ENCODE results near the gene C1QA.

DNA sequence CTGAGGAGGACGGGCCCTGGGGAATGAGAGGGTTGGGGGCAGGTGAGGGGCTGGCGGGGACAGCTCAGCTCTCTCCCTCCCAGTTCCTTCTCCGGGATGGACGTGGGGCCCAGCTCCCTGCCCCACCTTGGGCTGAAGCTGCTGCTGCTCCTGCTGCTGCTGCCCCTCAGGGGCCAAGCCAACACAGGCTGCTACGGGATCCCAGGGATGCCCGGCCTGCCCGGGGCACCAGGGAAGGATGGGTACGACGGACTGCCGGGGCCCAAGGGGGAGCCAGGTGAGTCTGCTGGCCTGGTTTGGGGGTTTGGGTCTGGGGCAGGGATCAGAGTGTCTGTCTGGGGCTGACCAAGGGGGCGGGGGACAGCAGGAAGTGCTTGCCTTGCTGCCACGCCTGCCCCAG, 7.5 kb downstream of the C1QA start:
- TF ChIP-seq EZH2 (IDR thresholded peaks at IDR 0.05; ENCODE audit: borderline replicate concordance, low read length) = no peak
- TF ChIP-seq, protein P1, sequence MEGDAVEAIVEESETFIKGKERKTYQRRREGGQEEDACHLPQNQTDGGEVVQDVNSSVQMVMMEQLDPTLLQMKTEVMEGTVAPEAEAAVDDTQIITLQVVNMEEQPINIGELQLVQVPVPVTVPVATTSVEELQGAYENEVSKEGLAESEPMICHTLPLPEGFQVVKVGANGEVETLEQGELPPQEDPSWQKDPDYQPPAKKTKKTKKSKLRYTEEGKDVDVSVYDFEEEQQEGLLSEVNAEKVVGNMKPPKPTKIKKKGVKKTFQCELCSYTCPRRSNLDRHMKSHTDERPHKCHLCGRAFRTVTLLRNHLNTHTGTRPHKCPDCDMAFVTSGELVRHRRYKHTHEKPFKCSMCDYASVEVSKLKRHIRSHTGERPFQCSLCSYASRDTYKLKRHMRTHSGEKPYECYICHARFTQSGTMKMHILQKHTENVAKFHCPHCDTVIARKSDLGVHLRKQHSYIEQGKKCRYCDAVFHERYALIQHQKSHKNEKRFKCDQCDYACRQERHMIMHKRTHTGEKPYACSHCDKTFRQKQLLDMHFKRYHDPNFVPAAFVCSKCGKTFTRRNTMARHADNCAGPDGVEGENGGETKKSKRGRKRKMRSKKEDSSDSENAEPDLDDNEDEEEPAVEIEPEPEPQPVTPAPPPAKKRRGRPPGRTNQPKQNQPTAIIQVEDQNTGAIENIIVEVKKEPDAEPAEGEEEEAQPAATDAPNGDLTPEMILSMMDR (IDR thresholded peaks at IDR 0.05; ENCODE audit: low read length) = no peak
